ENCODE measurements around the gene CTNNA3. TPM values are rescaled to one million over a fixed set of nuclear protein-coding genes. Genes with fewer than 3 reads are reported as not detected.

Gene CTNNA3
- total and polyA plus RNA-seq, 2 of the 4 experiments (the other 2 are of a cell fraction), result 0.19 to 0.90 TPM

DNA sequence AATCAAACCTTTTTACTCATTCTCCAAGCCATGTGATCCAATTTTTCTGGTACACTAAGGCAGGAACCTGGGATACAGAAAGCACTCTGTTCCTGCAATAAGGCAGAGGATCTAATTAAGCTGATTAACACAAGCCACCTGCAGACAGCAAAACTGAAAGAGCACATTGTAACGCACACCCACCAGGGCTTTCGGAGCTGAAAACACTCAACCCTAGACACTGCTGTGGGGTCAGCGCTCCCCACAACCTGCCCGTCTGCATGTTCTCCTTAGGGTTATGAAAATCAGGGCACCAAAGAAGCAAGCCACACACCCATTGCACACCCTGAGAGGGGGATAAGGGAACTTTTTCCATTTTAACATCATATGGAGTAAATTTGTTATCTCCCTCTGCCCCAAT, 1792.4 kb downstream of the CTNNA3 start:
- H3K36me3 ChIP-seq (ENCODE audit: control insufficient read depth, insufficient read depth, low read length), result no peaks in the 10 kb centered on the region
- TF ChIP-seq ELK1 (IDR thresholded peaks at IDR 0.05; ENCODE audit: borderline replicate concordance, low read depth, low read length), result no peak
- no peak for TF ChIP-seq CEBPB (IDR thresholded peaks at IDR 0.05; ENCODE audit: low read depth, low read length)
- 80% methylated on average over 1 of the region's 4 CpGs; no CpG with 5 or more reads in 1 of the 2 experiments for WGBS, 2 experiments (ENCODE audit: extremely low coverage in 2 of 2, insufficient read length in 1 of 2)
- in situ Hi-C loops (cut with MboI; ENCODE audit: low sequenced_read_pairs) (no loop called here), dilution Hi-C loops (cut with HindIII; ENCODE audit: low sequenced_read_pairs, unreplicated experiment) (no loop called here), intact Hi-C loops (cut with micrococcal nuclease) (no loop called here)
- no peak overlapping the region for H2AFZ ChIP-seq (replicated peaks; ENCODE audit: low read length, poor library complexity)
- ChIA-PET CTCF (no interaction called here), POLR2A (ENCODE audit: unreplicated experiment) (no interaction called here)
- H4K20me1 ChIP-seq (ENCODE audit: insufficient read depth, low read length), result no peaks in the 10 kb centered on the region
- H3K4me2 ChIP-seq (ENCODE audit: low read depth, low read length), result no peak overlapping the region
- no peaks in the 10 kb centered on the region for H3K9me1 ChIP-seq (ENCODE audit: insufficient read depth, low read length)
- H2BK20ac ChIP-seq (ENCODE audit: low read depth, low read length), result no peak overlapping the region
- H3K4ac ChIP-seq (ENCODE audit: low read depth, low read length), result no peak overlapping the region
- ATAC-seq (ENCODE audit: low read depth), result no peak
- no peak overlapping the region for H3K18ac ChIP-seq (ENCODE audit: low read depth, low read length)
- no TSS peak for BruUV-seq (replicated peaks)
- no peak overlapping the region for H3K56ac ChIP-seq (ENCODE audit: extremely low read depth, insufficient read depth, low read length)
- H2BK5ac ChIP-seq (ENCODE audit: low read depth, low read length, poor library complexity, severe bottlenecking), result no peak overlapping the region
- no peak for DNase-seq
- no peak overlapping the region for H2AK5ac ChIP-seq (ENCODE audit: low read depth, low read length)
- H3K4me1 ChIP-seq (ENCODE audit: control insufficient read depth, insufficient read depth, low read length), result no peaks in the 10 kb centered on the region
- no peak overlapping the region for H3K9ac ChIP-seq (ENCODE audit: low read depth, low read length)
- no peaks in the 10 kb centered on the region for H3K79me1 ChIP-seq (ENCODE audit: low read depth in 1 of 2, low read length in 2 of 2)
- H4K8ac ChIP-seq (ENCODE audit: low read depth in 2 of 2, low read length in 2 of 2), result no peak overlapping the region
- no peaks in the 10 kb centered on the region for H3K27me3 ChIP-seq (ENCODE audit: control insufficient read depth, insufficient read depth, low read length)
- H2BK120ac ChIP-seq (ENCODE audit: low read depth, low read length), result no peak overlapping the region
- no peak overlapping the region for H3K4me3 ChIP-seq (ENCODE audit: insufficient read depth, low read depth, low read length)
- H4K91ac ChIP-seq (ENCODE audit: insufficient read depth, low read depth, low read length), result no peak overlapping the region
- H3K9me3 ChIP-seq (ENCODE audit: control insufficient read depth, insufficient read depth, low read length), result peaks cover 5% of the 10 kb centered on the region
- H3K14ac ChIP-seq (replicated peaks; ENCODE audit: low read depth, low read length), result no peak overlapping the region
- no peak overlapping the region for H4K5ac ChIP-seq (ENCODE audit: low read depth, low read length)
- no peak overlapping the region for H2BK15ac ChIP-seq (ENCODE audit: low read depth, low read length)
- H2AK9ac ChIP-seq (replicated peaks; ENCODE audit: low read depth, low read length, poor library complexity), result no peak overlapping the region
- no peak overlapping the region for H3K23ac ChIP-seq (ENCODE audit: low read depth, low read length)
- no peak overlapping the region for H3K27ac ChIP-seq (ENCODE audit: insufficient read depth, low read length)
